AG08395 (cell line): ENCODE measurements around the gene HNRNPA1.
A peak's percentile ranks its signal among the peaks of the same experiment; 100 is the strongest.
"Not testable (repeated sequence)": the region's sequence is repeated elsewhere in the genome, so short reads cannot be mapped to it uniquely, and the experiment has no call there.

Source experiments
- DNase-seq: peaks from one replicate; pipeline ENCODE4 v3.0.0; 2012; ENCODE audit warnings: mixed read lengths, low spot score

HNRNPA1 gene

DNA sequence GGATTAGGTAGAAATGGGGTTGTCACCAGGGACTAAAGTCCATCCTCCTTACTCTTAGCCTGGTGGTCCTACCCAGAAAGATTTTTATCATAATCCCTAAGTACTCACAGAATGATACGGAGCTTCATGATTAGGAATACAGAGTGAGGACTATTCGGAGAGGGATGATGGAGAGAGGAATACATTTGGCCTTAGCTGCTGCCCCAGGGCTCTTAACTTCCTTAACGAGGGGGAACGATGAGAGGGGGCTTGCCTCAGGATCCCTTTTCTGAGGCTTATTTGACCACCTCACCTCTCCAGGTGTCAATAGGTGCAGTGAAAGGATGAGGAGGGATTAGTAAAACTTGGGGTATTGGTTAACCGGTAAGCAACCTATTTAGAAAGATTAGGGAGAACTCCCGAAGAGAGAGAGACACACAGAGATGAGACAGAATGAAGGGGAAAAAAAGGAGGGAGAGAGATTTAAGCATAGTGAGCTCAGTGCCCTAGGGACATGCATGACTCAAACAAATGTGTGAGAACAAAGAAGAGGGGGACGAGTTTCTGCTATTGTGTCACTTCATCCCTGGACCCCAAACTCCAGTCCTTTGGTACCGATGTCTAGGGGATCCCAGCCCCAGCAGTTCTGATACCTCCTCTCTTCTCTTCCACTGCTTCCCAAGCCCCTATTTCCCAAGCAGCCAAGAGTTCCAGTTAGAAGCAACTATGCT lies 19.1 kb downstream of the HNRNPA1 start:
- DNase-seq, result peak; percentile 47

GRCh38 chr12:54300225-54300731 lies 19.8 kb downstream of the HNRNPA1 start:
- DNase-seq, result no peak

GRCh38 chr12:54300732-54301427 lies 20.4 kb downstream of the HNRNPA1 start, which contains the start of gene NFE2:
Gene NFE2 (minus strand): TSS chr12:54301015. CDS start chr12:54295248, 5,767 bp downstream.
- peak; percentile 74 for DNase-seq

- DNase-seq, result no peak
Measured at GRCh38 chr12:54301428-54302048, 21.0 kb downstream of the HNRNPA1 start.

- no peak for DNase-seq
Measured at GRCh38 chr12:54303640-54304039, 23.1 kb downstream of the HNRNPA1 start.

DNA sequence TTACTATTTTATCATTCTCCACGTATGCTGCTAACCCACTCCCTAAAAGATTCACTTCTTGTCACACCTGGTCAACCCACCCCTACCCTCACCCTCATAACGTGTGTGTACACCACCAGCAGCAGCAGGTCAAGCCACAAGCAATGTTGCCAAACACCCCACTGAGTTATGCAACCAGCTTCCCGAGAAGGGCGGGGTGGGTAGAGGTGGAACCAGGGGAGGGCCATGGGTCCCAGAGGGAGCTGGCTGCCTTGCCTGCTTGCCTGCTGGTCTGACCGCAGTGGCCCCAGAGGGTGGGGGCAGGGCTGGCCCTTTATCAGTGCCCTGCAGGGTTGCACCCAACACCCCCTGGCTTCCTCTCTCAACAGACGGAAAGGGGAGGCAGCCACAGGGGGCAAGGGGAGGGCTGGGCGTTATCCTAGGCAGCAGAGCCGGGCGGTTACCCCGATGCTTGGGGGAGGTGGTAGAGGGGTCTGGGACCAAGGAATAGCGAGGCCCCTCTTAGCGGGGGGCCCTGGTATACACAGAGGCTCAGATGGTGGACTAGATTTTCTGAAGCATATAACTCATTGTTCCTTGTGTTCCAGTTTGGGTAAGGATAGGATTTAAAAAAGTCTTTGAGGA lies 23.8 kb downstream of the HNRNPA1 start:
- DNase-seq, result peak; percentile 71

- DNase-seq, result no peak
Measured at GRCh38 chr12:54306925-54307741, 26.6 kb downstream of the HNRNPA1 start.

- no peak for DNase-seq
Measured at GRCh38 chr12:54311051-54311450, 30.5 kb downstream of the HNRNPA1 start.

- DNase-seq, result not testable (repeated sequence)
Measured at GRCh38 chr12:54312309-54312708, 31.8 kb downstream of the HNRNPA1 start.

GRCh38 chr12:54321363-54321762 lies 40.8 kb downstream of the HNRNPA1 start:
- no peak for DNase-seq

DNA sequence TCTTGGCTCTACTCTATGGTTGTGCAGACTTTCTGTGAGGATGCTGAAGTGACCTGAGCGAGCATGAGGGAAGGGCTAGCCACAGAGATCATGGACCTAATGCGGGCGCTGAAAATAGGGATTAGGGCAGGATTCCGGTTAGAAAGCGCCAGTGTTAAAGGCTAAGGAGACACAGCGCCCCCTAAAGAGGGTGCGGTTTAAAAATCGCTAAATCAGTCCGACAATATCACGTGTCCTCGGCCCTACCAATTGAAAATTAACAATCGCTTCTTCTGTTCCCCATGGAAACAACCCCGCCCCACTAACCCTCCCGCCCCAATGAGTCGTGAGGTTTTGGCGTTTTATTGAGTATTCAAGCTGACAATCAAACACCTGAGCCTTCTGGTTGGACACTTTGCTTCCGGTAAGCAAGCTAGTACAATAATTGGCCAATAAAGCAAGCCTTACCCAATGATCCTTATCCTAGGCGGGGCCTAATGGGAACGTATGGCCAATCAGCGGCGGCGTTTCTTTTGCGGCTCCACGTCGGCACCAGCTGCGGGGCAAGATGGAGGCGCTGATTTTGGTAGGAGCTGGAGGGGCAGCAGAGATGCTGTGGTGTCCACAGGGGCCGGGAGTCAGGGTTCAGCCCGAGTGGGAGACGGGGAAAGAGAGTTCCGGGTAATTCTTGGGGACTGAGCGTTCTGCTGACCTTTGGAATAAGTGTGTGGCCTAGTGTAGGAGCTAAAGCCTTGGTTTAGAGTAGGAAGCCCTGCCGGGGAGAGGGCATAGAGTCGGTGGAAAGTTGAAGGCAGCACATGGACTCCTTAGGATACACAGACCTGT lies 44.3 kb downstream of the HNRNPA1 start, which contains the start of gene COPZ1:
TSS of gene COPZ1 (plus strand) at position 515 of the 825 bp plus-strand sequence. CDS start at position 548, 33 bp downstream.
- peak; percentile 98 for DNase-seq

- not testable (repeated sequence) for DNase-seq
Measured at GRCh38 chr12:54325442-54326109, 45.0 kb downstream of the HNRNPA1 start.

- no peak for DNase-seq
Measured at GRCh38 chr12:54328595-54329337, 48.2 kb downstream of the HNRNPA1 start.

DNA sequence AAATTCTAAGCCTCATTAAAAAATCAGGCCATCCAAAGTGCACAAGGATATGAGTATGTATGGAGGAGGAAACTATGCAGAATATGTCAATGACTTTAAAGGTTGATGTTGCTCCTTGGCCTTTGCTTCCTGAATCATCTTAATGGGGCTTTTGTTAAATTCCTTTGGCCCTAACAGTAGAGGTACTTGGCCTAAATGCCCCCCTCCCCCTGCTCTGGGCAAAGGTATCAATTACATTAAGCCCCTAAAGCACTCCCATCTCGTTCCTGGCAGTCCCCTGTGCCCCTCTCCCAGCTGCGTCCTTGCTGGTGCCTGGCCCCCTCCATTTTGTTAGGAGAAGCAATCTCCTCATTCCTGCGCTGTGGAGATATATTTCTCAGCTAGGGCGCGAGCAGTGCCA lies 49.2 kb downstream of the HNRNPA1 start:
- no peak for DNase-seq

DNA sequence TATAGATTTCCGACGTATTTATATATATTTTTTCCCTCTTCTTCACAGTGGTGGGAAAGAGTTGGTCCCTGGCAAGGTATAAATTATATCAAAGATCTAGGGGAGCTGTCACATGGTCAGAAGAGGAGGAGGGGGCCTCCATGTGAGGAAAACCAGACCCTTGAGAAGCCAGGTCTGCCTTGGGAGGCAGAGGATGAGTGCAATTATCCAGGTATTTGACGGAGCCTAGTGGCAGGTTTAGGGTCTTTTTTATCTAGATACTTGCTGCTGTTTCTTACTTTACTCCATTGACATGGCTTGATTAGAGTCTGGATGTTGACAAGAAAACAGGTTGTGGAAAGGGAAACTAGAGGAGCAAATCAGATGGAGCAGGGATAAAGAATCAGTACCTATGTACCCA lies 49.9 kb downstream of the HNRNPA1 start:
- DNase-seq, result no peak

DNA sequence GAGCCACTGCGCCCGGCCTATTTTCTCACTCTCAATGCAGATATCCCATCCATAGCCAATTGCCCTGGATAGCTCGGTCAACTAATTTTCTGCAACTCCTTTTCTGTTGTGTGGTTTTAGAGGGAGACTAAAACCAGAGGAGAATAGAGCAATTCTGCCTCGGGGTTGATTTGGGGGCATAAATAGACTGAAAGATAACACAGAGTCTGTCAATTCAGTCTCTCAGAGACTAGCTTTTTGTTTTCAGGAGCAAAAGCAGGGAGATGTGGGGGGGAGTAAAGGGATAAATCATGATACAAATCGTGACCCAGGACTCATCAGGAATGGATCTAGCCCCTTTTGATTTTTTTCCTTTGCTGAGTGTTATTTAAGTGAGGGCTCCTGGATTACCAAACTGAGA lies 50.9 kb downstream of the HNRNPA1 start:
- DNase-seq, result no peak

DNA sequence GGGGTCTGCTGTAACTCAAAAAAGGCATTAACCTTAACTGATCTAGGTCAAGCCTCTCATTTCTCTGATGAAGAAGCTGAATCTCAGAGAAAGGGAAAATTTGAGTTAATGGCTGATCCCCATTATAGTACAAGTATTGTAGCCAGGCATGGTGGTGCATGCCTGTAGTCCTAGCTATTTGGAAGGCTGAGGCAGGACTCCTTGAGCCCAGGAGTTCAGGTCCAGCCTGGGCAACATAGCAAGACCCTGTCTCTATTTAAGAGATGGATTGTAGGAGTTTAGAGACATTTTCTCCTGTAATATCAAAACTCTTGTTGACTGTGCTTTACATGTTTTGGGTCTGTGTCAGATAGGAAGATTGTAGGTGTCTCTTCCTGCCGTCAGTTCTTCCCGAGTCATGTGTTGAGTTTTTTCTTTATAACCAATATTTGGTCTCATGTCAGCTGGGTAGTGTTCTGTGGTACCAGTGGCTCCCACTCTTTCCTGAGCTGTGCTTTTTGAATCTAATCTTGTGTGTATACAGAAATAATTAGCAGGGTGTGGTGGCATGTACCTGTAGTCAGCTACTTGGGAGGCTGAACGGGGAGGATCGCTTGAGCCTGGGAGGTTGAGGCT lies 53.0 kb downstream of the HNRNPA1 start:
- DNase-seq, result no peak
